Adrenal gland (tissue), 12 donors: ENCODE data around the gene MAST4. TPM values are rescaled to one million over a fixed set of nuclear protein-coding genes. Genes with fewer than 3 reads are reported as not detected.
"Not testable (repeated sequence)": the region's sequence is repeated elsewhere in the genome, so short reads cannot be mapped to it uniquely, and the experiment has no call there.

Experiments
- DNase-seq, 7 donors: peaks; one replicate each; pipeline ENCODE4 v3.0.0-alpha.2; 2019 to 2020
- H3K27ac ChIP-seq, 5 donors: fragments of 200-600 bp; sonication (generic) in 4 of 5; 1 replicate in 3 of 5; 2 replicates in 2 of 5; pipeline versions ENCODE4 v1.5.1 to v1.8.0; 2016 to 2020; ENCODE audit warnings: mild to moderate bottlenecking in 1 of 5
- H3K27me3 ChIP-seq: fragments of 200-600 bp; 2 replicates; pipeline ENCODE4 v1.8.0; 2021
- H3K36me3 ChIP-seq, 2 donors: fragments of 200-600 bp; replicated peaks in 1 of 2; 1 replicate in 1 of 2; 2 replicates in 1 of 2; pipeline versions ENCODE4 v1.5.1 to v1.8.0; 2018 to 2022
- H3K4me1 ChIP-seq, 2 donors: fragments of 200-600 bp; replicated peaks in 1 of 2; 1 replicate in 1 of 2; 2 replicates in 1 of 2; pipeline versions ENCODE4 v1.5.1 to v1.8.0; 2018 to 2021
- H3K4me3 ChIP-seq, 4 donors: fragments of 200-600 bp; sonication (generic) in 3 of 4; one replicate each; pipeline ENCODE4 v1.5.1; 2016 to 2018
- H3K9me3 ChIP-seq, 3 donors: fragments of 200-600 bp; sonication (generic) in 1 of 3; replicated peaks in 1 of 3; 1 replicate in 2 of 3; 2 replicates in 1 of 3; pipeline versions ENCODE4 v1.5.1 to v1.8.0; 2016 to 2021
- CTCF ChIP-seq, 6 experiments: fragments of 450-650 bp in 4 of 6; fragments of 200-600 bp in 2 of 6; sonication (generic) in 1 of 6; IDR thresholded peaks; 1 replicate in 5 of 6; 2 replicates in 1 of 6; pipeline versions ENCODE4 v1.5.1 to v1.8.0; 2016 to 2021; ENCODE audit warnings: antibody characterized with exemption in 6 of 6, mild to moderate bottlenecking in 2 of 6, moderate library complexity in 1 of 6
- POLR2A ChIP-seq, 2 donors: fragments of 450-650 bp; IDR thresholded peaks; one replicate each; pipeline ENCODE4 v1.6.1; 2017; ENCODE audit warnings: antibody characterized with exemption in 2 of 2, mild to moderate bottlenecking in 2 of 2, moderate library complexity in 1 of 2
- WGBS, 4 donors: extraction: QIAGEN DNeasy Blood & Tissue Kit in 2 of 4; methylation state at CpG; one replicate each; pipeline versions ENCODE4 v1.1.5 to v1.1.7; 2013 to 2017; 5-methylcytosine and 5-hydroxymethylcytosine counted together
- intact Hi-C, 2 donors: fragments of 100-400 bp; cut with DNase I; formaldehyde crosslinking; loops; one replicate each; pipeline versions ENCODE4 v1.14.1 to v1.15.0; 2022 to 2023
- polyA plus RNA-seq, 3 donors: library from polyadenylated mRNA; stranded (reverse); fragments of 200-250 nt in 2 of 3; fragments of 350-450 nt in 1 of 3; fragmentation: Illumina TruSeq in 1 of 3; extraction: RNeasy Lipid Tissue Mini Kit (QIAGEN cat#74804) in 1 of 3; gene quantifications; one replicate each; pipeline ENCODE4 v1.2.3, GENCODE V29; 2013 to 2014
- total RNA-seq, 9 donors: library from RNA; depleted of rRNA in 4 of 9; stranded (reverse); fragments of >200 nt in 4 of 9; fragments of 120-200 nt in 1 of 9; fragmentation: NEBNext Ultra II Directional in 1 of 9; extraction: Animal tissue kit (Norgen Biotek cat#: 25700) in 1 of 9; gene quantifications; one replicate each; pipeline versions ENCODE4 v1.1.0 to v1.2.4, GENCODE V29; 2013 to 2023
- donor health status: healthy with polysubstance abuse.
- donor health status: Bipolar disorder and iron deficiency.
- donor health status: DM: yes; HTN: yes; CAD: no.
- donor health status: DM: no; HTN: no; CAD: no.
- donor health status: DM: no; HTN: no; CAD: no.
- donor health status: DM: yes; HTN: yes; CAD: no.

Gene MAST4
- total and polyA plus RNA-seq, 12 donors, result 12.3 to 95.0 (median 42.8) TPM

- DNase-seq, result no peak
- H3K27ac ChIP-seq, result no peak overlapping the region
- H3K27me3 ChIP-seq, result no peaks in the 10 kb centered on the region
- H3K4me3 ChIP-seq, result no peak overlapping the region
- TF ChIP-seq POLR2A (IDR thresholded peaks at IDR 0.05), result no peak
- TF ChIP-seq CTCF (IDR thresholded peaks at IDR 0.05), result no peak
- intact Hi-C loops, result no loop called here
- WGBS, 4 donors, result 84 to 94% (median 92%) methylated on average over 5 of the region's 5 CpGs
- peaks cover 0 to 28% of the 10 kb centered on the region in 2 donors for H3K4me1 ChIP-seq
- no peaks in the 10 kb centered on the region for H3K9me3 ChIP-seq
- H3K36me3 ChIP-seq, result no peaks in the 10 kb centered on the region
These were observed 149.1 kb downstream of the MAST4 start for GRCh38 chr5:66745297-66745696.

- no peaks in the 10 kb centered on the region for H3K27me3 ChIP-seq
- H3K27ac ChIP-seq, result no peak overlapping the region
- intact Hi-C loops, result no loop called here
- H3K9me3 ChIP-seq, result no peaks in the 10 kb centered on the region
- DNase-seq, result peak in 1 of 7 donors; percentile 27
- H3K4me1 ChIP-seq, result peaks cover 0 to 24% of the 10 kb centered on the region in 2 donors
- 83 to 86% (median 85%) methylated on average over 5 of the region's 5 CpGs for WGBS, 4 donors
- no peak overlapping the region for H3K4me3 ChIP-seq
- TF ChIP-seq POLR2A (IDR thresholded peaks at IDR 0.05) (no peak), CTCF (IDR thresholded peaks at IDR 0.05) (no peak)
- H3K36me3 ChIP-seq, result no peaks in the 10 kb centered on the region
These were observed 151.4 kb downstream of the MAST4 start for GRCh38 chr5:66747607-66748006.

DNA sequence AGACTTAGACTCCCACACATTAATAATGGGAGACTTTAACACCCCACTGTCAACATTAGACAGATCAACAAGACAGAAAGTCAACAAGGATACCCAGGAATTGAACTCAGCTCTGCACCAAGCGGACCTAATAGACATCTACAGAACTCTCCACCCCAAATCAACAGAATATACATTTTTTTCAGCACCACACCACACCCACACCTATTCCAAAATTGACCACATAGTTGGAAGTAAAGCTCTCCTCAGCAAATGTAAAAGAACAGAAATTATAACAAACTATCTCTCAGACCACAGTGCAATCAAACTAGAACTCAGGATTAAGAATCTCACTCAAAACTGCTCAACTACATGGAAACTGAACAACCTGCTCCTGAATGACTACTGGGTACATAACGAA is 156.5 kb downstream of the MAST4 start:
- intact Hi-C loops, result loop anchor here in 1 of 2 donors (10.0 kb wide), 1 partner anchor 158 kb away; the partner anchor contains the start of gene MAST4
- 89 to 100% methylated on average over 1 of the region's 2 CpGs; no CpG with 5 or more reads in 2 of the 4 donors for WGBS, 4 donors
- not testable (repeated sequence) for H3K4me3 ChIP-seq, H3K27me3 ChIP-seq, DNase-seq, H3K27ac ChIP-seq, H3K9me3 ChIP-seq, H3K36me3 ChIP-seq, H3K4me1 ChIP-seq

GRCh38 chr5:66757219-66757833 is 161.1 kb downstream of the MAST4 start:
- H3K9me3 ChIP-seq, result no peaks in the 10 kb centered on the region
- peak; percentile 35 to 74 (median 65) for TF ChIP-seq CTCF (IDR thresholded peaks at IDR 0.05)
- TF ChIP-seq POLR2A (IDR thresholded peaks at IDR 0.05), result no peak
- no peaks in the 10 kb centered on the region for H3K27me3 ChIP-seq
- H3K4me3 ChIP-seq, result no peak overlapping the region
- 37 to 43% (median 39%) methylated on average over 5 of the region's 5 CpGs for WGBS, 4 donors
- intact Hi-C loops, result loop anchor here (5.0 to 10.0 kb wide), 3 partner anchors 163 to 455 kb away; partner anchors contain the start of gene MAST4 (in 1 of the 2)
- DNase-seq, result peak; percentile 49 to 85 (median 59)
- no peaks in the 10 kb centered on the region for H3K4me1 ChIP-seq
- H3K36me3 ChIP-seq, result no peaks in the 10 kb centered on the region
- no peak overlapping the region for H3K27ac ChIP-seq
